Measurements from ENCODE around the gene CTBP1.

Gene CTBP1

DNA sequence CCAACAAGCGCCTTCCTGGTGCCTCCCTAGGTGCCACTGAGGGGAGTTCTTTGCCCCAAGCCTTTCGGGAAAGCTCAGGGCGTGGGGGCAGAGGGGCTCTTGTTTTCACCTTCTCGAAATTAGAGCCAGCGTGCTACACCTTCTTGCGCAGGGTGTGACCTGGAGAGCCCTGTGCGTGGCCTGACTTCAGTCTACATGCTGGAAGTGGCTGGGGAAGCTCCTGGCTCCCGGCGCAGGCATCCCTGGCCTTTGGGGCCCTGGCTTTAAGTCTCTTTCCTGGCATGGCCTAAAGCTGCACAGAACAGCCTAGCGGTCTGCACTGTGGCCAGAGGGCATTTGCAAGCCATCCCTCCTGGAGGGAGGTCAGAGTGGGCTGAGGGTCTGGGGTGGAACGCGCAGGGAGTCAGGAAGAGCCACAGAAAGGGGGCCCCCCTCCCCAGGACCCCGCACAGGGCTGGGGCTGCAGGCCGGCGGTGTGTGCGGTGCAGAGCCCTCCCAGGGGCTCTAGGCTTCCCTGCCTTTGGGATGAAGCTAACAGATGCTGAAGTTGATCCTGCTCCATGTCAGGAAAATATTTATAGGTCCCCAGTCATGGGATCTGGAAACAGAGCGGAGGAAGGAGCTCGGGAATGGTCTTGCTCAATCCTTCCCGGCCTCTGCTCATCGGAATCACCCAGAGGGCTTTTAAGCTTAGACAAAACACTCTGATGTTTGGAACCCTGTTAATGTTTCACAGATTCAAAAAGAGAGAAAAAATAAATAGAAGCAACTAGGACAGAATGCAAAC lies 75.8 kb downstream of the CTBP1 start:
- FAIRE-seq (no peak), DNase-seq (ENCODE audit: insufficient read length, low spot score) (no peak)
- TF ChIP-seq POLR2AphosphoS5 (IDR thresholded peaks at IDR 0.05; ENCODE audit: low read depth, low read length) (no peak), PAX5 (IDR thresholded peaks at IDR 0.05; ENCODE audit: insufficient read depth, low read length, severe bottlenecking) (no peak), POU2F2 (IDR thresholded peaks at IDR 0.05; ENCODE audit: low read depth, low read length) (no peak), POLR2A (IDR thresholded peaks at IDR 0.05; ENCODE audit: low read depth, low read length) (no peak), TAF1 (IDR thresholded peaks at IDR 0.05; ENCODE audit: low read depth, low read length) (no peak), SPI1 (IDR thresholded peaks at IDR 0.05; ENCODE audit: low read depth, low read length) (no peak)

- no peak for FAIRE-seq
- DNase-seq (ENCODE audit: insufficient read length, low spot score) = no peak
Measured at GRCh38 chr4:1172228-1172851, 76.6 kb downstream of the CTBP1 start, which contains the start of gene SPON2. Gene SPON2, minus strand, starts transcription at chr4:1172583.

GRCh38 chr4:1171311-1172227 lies 77.4 kb downstream of the CTBP1 start:
- DNase-seq (ENCODE audit: insufficient read length, low spot score) (no peak), FAIRE-seq (peak; percentile 31)
- TF ChIP-seq SPI1 (IDR thresholded peaks at IDR 0.05; ENCODE audit: low read depth, low read length) (no peak), POLR2A (IDR thresholded peaks at IDR 0.05; ENCODE audit: low read depth, low read length) (no peak), TAF1 (IDR thresholded peaks at IDR 0.05; ENCODE audit: low read depth, low read length) (no peak), PAX5 (IDR thresholded peaks at IDR 0.05; ENCODE audit: insufficient read depth, low read length, severe bottlenecking) (no peak), POU2F2 (IDR thresholded peaks at IDR 0.05; ENCODE audit: low read depth, low read length) (no peak)

More at GRCh38 chr4:1172228-1172851, 76.6 kb downstream of the CTBP1 start, which contains the start of gene SPON2:
- TF ChIP-seq PAX5 (IDR thresholded peaks at IDR 0.05; ENCODE audit: insufficient read depth, low read length, severe bottlenecking) (no peak), POLR2A (IDR thresholded peaks at IDR 0.05; ENCODE audit: low read depth, low read length) (no peak), SPI1 (IDR thresholded peaks at IDR 0.05; ENCODE audit: low read depth, low read length) (no peak), POLR2AphosphoS5 (IDR thresholded peaks at IDR 0.05; ENCODE audit: low read depth, low read length) (no peak), POU2F2 (IDR thresholded peaks at IDR 0.05; ENCODE audit: low read depth, low read length) (no peak), TAF1 (IDR thresholded peaks at IDR 0.05; ENCODE audit: low read depth, low read length) (no peak)

- TF ChIP-seq SPI1 (IDR thresholded peaks at IDR 0.05; ENCODE audit: low read depth, low read length) (no peak), TAF1 (IDR thresholded peaks at IDR 0.05; ENCODE audit: low read depth, low read length) (no peak), POU2F2 (IDR thresholded peaks at IDR 0.05; ENCODE audit: low read depth, low read length) (no peak), POLR2AphosphoS5 (IDR thresholded peaks at IDR 0.05; ENCODE audit: low read depth, low read length) (no peak), PAX5 (IDR thresholded peaks at IDR 0.05; ENCODE audit: insufficient read depth, low read length, severe bottlenecking) (no peak), POLR2A (IDR thresholded peaks at IDR 0.05; ENCODE audit: low read depth, low read length) (no peak)
- FAIRE-seq (no peak), DNase-seq (ENCODE audit: insufficient read length, low spot score) (no peak)
Measured at GRCh38 chr4:1170976-1171310, 78.0 kb downstream of the CTBP1 start.

DNA sequence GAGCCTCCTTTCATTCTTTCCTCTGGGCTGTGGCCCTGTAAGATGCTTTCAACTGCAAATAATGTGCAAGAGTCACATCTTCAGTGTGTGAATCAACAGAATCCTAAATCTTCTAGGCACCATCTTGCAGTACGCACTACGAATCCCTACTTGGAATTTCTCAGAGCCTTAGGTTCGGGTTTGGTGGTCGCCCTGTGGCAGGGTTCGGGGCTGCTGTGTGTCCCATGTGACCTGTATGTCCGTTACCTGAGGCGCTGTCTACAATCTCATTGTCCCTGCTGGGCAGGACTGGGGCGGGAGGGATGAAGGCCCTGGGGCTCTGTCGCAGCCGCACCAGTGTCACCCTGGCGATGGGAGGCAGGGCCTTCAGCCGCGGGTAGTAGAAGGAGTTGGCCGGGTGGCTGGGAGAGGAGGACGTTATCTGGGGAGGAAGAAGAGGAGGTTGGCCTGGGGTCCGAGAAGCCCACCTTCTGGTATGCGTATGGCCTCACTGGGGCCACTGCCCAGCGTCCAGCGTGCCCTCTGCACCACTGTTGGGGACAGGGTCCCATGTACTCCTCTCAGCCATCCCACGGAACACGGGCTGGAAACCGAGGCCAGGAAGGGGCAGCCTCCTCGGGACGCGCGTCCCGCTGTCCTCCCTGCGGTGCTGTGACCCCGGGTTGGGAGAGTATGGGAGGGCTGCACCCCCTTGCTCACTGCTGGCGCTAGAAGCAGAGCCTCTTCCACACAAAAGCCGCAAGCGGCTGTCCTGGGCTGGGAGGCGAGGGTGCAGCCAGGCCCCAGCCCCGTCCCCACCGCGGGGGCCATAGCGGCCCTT lies 78.6 kb downstream of the CTBP1 start:
- DNase-seq (ENCODE audit: insufficient read length, low spot score) = no peak
- no peak for FAIRE-seq
- TF ChIP-seq TAF1 (IDR thresholded peaks at IDR 0.05; ENCODE audit: low read depth, low read length) = no peak

GRCh38 chr4:1169691-1170096 lies 79.2 kb downstream of the CTBP1 start:
- no peak for FAIRE-seq
- DNase-seq (ENCODE audit: insufficient read length, low spot score) = no peak

GRCh38 chr4:1169171-1169671 lies 79.7 kb downstream of the CTBP1 start:
- FAIRE-seq (peak; percentile 5), DNase-seq (ENCODE audit: insufficient read length, low spot score) (no peak)
- no peak for TF ChIP-seq TAF1 (IDR thresholded peaks at IDR 0.05; ENCODE audit: low read depth, low read length)
- TF ChIP-seq POLR2AphosphoS5 (IDR thresholded peaks at IDR 0.05; ENCODE audit: low read depth, low read length) = no peak
- TF ChIP-seq PAX5 (IDR thresholded peaks at IDR 0.05; ENCODE audit: insufficient read depth, low read length, severe bottlenecking) = no peak
- no peak for TF ChIP-seq POU2F2 (IDR thresholded peaks at IDR 0.05; ENCODE audit: low read depth, low read length)
- no peak for TF ChIP-seq POLR2A (IDR thresholded peaks at IDR 0.05; ENCODE audit: low read depth, low read length)
- no peak for TF ChIP-seq SPI1 (IDR thresholded peaks at IDR 0.05; ENCODE audit: low read depth, low read length)

More at GRCh38 chr4:1169691-1170096, 79.2 kb downstream of the CTBP1 start:
- no peak for TF ChIP-seq POLR2AphosphoS5 (IDR thresholded peaks at IDR 0.05; ENCODE audit: low read depth, low read length)
- TF ChIP-seq SPI1 (IDR thresholded peaks at IDR 0.05; ENCODE audit: low read depth, low read length) = no peak
- no peak for TF ChIP-seq POU2F2 (IDR thresholded peaks at IDR 0.05; ENCODE audit: low read depth, low read length)
- no peak for TF ChIP-seq TAF1 (IDR thresholded peaks at IDR 0.05; ENCODE audit: low read depth, low read length)
- TF ChIP-seq POLR2A (IDR thresholded peaks at IDR 0.05; ENCODE audit: low read depth, low read length) = no peak
- TF ChIP-seq PAX5 (IDR thresholded peaks at IDR 0.05; ENCODE audit: insufficient read depth, low read length, severe bottlenecking) = no peak

Data from GM12891 (cell line).